Spinal cord (tissue), 4 donors: Measurements from ENCODE around the gene GFM1. TPM values are rescaled to one million over a fixed set of nuclear protein-coding genes. Genes with fewer than 3 reads are reported as not detected.

ENCODE experiments used
- polyA plus RNA-seq, 2 donors: library from polyadenylated mRNA; unstranded; fragments of 120-200 nt; gene quantifications; one replicate each; pipeline ENCODE4 v1.2.1, GENCODE V29; 2013; ENCODE audit not compliant: insufficient read length in 2 of 2
- small RNA-seq: library from RNA; depleted of rRNA; stranded (forward); fragments of <200 nt; gene quantifications from one replicate; pipeline ENCODE3, GENCODE V24; 2014; ENCODE audit warnings: low replicate concordance
- total RNA-seq, 2 donors: library from RNA; depleted of rRNA in 1 of 2; stranded (reverse); fragments of 120-200 nt in 1 of 2; fragments of >200 nt in 1 of 2; gene quantifications; one replicate each; pipeline versions ENCODE4 v1.2.3 to v1.2.4, GENCODE V29; 2013 to 2014

The GFM1 gene
- total and polyA plus RNA-seq, 4 donors: 42.4 to 78.4 (median 49.5) TPM

Small RNA genes lying within 50 kb of the gene (small RNA-seq; reads per million reads assigned to genes)
- not detected for gene AC025033.1
- not detected for gene AC080013.6

Other genes starting within 250 kb of the GFM1 start
- 10 to 100 TPM; 42.9 to 62.9 TPM for gene MLF1, start 73.3 kb upstream of the GFM1 start, total RNA-seq
- gene MLF1, start 73.3 kb upstream of the GFM1 start, polyA plus RNA-seq: 10 to 100 TPM; 42.8 to 51.5 TPM
- 10 to 100 TPM; 12.8 to 25.5 TPM for gene LXN, start 28.1 kb downstream of the GFM1 start, total RNA-seq
- gene LXN, start 28.1 kb downstream of the GFM1 start, polyA plus RNA-seq: 10 to 100 TPM; 11.6 to 15.6 TPM
- gene RARRES1, start 87.9 kb downstream of the GFM1 start, total RNA-seq: 10 to 100 TPM in 1 of 2 donors, 1 to 10 TPM in 1; 2.6 to 10.2 TPM
- 1 to 10 TPM; 2.9 to 4.6 TPM for gene RARRES1, start 87.9 kb downstream of the GFM1 start, polyA plus RNA-seq
- 10 to 100 TPM; 70.7 to 91.3 TPM for gene MFSD1, start 157.5 kb downstream of the GFM1 start, total RNA-seq
- 10 to 100 TPM; 42.9 to 46.3 TPM for gene MFSD1, start 157.5 kb downstream of the GFM1 start, polyA plus RNA-seq